GM19328 (cell line): ENCODE measurements around the gene MARS1.
"Not testable (repeated sequence)": the region's sequence is repeated elsewhere in the genome, so short reads cannot be mapped to it uniquely, and the experiment has no call there.

Experiments used
- ATAC-seq: cut with Tn5 transposase; IDR thresholded peaks from one replicate; pipeline ENCODE4 v1.9.1; 2021; ENCODE audit warnings: mild to moderate bottlenecking, moderate library complexity; ENCODE audit not compliant: unreplicated experiment

Gene MARS1

GRCh38 chr12:57489157-57489641, 1.3 kb downstream of the MARS1 start:
- ATAC-seq = no peak

GRCh38 chr12:57490126-57490525, 2.3 kb downstream of the MARS1 start:
- ATAC-seq = no peak

- no peak for ATAC-seq
Observed at GRCh38 chr12:57491393-57492280, 3.8 kb downstream of the MARS1 start.

- ATAC-seq = not testable (repeated sequence)
Observed at GRCh38 chr12:57495051-57495701, 7.3 kb downstream of the MARS1 start.

- no peak for ATAC-seq
Observed at GRCh38 chr12:57496822-57497221, 9.0 kb downstream of the MARS1 start.

- ATAC-seq = no peak
Observed at GRCh38 chr12:57497223-57498131, 9.6 kb downstream of the MARS1 start.

- no peak for ATAC-seq
Observed at GRCh38 chr12:57498132-57498502, 10.2 kb downstream of the MARS1 start.

GRCh38 chr12:57498571-57498970, 10.7 kb downstream of the MARS1 start:
- ATAC-seq = no peak

GRCh38 chr12:57500213-57500612, 12.3 kb downstream of the MARS1 start:
- no peak for ATAC-seq

- not testable (repeated sequence) for ATAC-seq
Observed at GRCh38 chr12:57502311-57502969, 14.6 kb downstream of the MARS1 start.

GRCh38 chr12:57506541-57506940, 18.7 kb downstream of the MARS1 start:
- not testable (repeated sequence) for ATAC-seq

- not testable (repeated sequence) for ATAC-seq
Observed at GRCh38 chr12:57507796-57508195, 19.9 kb downstream of the MARS1 start.

- ATAC-seq = no peak
Observed at GRCh38 chr12:57511161-57511560, 23.3 kb downstream of the MARS1 start.

- ATAC-seq = no peak
Observed at GRCh38 chr12:57511588-57512325, 23.9 kb downstream of the MARS1 start.

- no peak for ATAC-seq
Observed at GRCh38 chr12:57512665-57513064, 24.8 kb downstream of the MARS1 start.

- ATAC-seq = no peak
Observed at GRCh38 chr12:57513266-57513665, 25.4 kb downstream of the MARS1 start.

- ATAC-seq = not testable (repeated sequence)
Observed at GRCh38 chr12:57513677-57514076, 25.8 kb downstream of the MARS1 start.

- not testable (repeated sequence) for ATAC-seq
Observed at GRCh38 chr12:57514246-57514645, 26.4 kb downstream of the MARS1 start.

- ATAC-seq = no peak
Observed at GRCh38 chr12:57514720-57515407, 27.0 kb downstream of the MARS1 start.
